Thoracic aorta (tissue), 2 donors: Measurements from ENCODE around the gene PTPRN2. TPM values are rescaled to one million over a fixed set of nuclear protein-coding genes. Genes with fewer than 3 reads are reported as not detected.

ENCODE experiments used
- ATAC-seq: fragments of 150-250 bp; one replicate; pipeline ENCODE4 v1.8.0; 2017; ENCODE audit warnings: low read depth; ENCODE audit not compliant: insufficient number of reproducible peaks, low FRiP score
- DNase-seq: peaks from one replicate; pipeline ENCODE4 v3.0.0-alpha.2; 2020; ENCODE audit warnings: low spot score
- H3K27ac ChIP-seq, 2 donors: fragments of 200-600 bp; sonication (generic); 1 replicate in 1 of 2; 2 replicates in 1 of 2; pipeline ENCODE4 v1.5.1; 2016; ENCODE audit warnings: mild to moderate bottlenecking in 2 of 2, moderate library complexity in 2 of 2
- H3K27me3 ChIP-seq: fragments of 200-600 bp; sonication (generic); replicated peaks from 2 replicates; pipeline ENCODE4 v1.6.0; 2016; ENCODE audit warnings: mild to moderate bottlenecking; ENCODE audit not compliant: insufficient read depth
- H3K36me3 ChIP-seq: fragments of 200-600 bp; sonication (generic); one replicate; pipeline ENCODE4 v1.5.1; 2016
- H3K4me1 ChIP-seq, 2 donors: fragments of 200-600 bp; sonication (generic); 1 replicate in 1 of 2; 2 replicates in 1 of 2; pipeline versions ENCODE4 v1.5.1 to v1.6.0; 2016; ENCODE audit warnings: low read depth in 2 of 2, mild to moderate bottlenecking in 1 of 2; ENCODE audit not compliant: control insufficient read depth in 1 of 2
- H3K4me3 ChIP-seq: fragments of 200-600 bp; sonication (generic); 2 replicates; pipeline ENCODE4 v1.5.1; 2016; ENCODE audit warnings: mild to moderate bottlenecking
- H3K9me3 ChIP-seq: fragments of 200-600 bp; sonication (generic); 2 replicates; pipeline ENCODE4 v1.5.1; 2016
- total RNA-seq, 2 donors: library from RNA; depleted of rRNA; stranded (reverse); fragments of >200 nt; gene quantifications; one replicate each; pipeline versions ENCODE4 v1.1.0 to v1.2.3, GENCODE V29; 2016
- TF ChIP-seq, protein P1 (sequence below): fragments of 200-600 bp; sonication (generic); IDR thresholded peaks from one replicate; pipeline ENCODE4 v1.5.1; 2019; ENCODE audit warnings: antibody characterized with exemption

The PTPRN2 gene
- total RNA-seq, 2 donors from 2014 or later: 2.2 to 3.1 TPM

DNA sequence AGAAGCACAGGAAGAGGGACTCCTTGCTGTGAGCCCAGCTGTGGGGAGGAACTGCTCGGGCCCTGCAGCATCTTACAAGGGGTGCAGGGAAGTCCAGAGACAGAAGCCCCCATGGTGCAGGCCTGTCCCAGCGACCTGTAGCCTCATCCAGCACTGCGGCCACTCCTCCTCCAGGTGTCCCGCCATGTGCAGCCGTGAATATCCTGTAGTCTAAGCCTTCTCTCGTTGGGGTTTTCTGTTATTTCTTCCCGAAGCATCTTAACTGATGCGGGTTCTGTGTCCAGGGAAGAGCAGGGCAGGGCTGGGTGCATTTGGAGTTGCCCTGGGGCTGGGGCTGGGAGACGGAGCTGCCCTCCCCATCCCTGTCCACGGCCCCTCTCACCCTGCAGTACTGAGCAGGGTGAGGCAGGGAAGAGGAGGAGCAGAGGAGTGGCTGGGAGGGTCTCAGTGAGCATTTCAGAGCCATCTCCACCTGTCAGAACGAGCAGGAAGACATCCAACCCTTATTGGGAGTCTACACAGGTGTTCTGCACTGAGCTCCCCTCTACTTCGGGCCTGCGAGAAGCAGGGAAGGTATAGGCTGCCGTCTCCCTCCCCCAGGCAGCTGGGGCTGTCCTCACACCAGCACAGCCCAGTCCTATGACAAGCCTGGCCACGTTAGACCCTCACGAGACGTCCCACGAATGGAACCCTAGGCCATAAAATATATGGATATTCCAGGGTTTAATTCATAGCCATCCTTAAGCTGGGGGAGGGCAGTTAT, 756.3 kb downstream of the PTPRN2 start:
- ATAC-seq (no peak), DNase-seq (no peak)
- H3K27me3 ChIP-seq: no peaks in the 10 kb centered on the region
- no peak overlapping the region for H3K4me3 ChIP-seq
- no peaks in the 10 kb centered on the region for H3K9me3 ChIP-seq
- no peak overlapping the region for H3K27ac ChIP-seq
- H3K36me3 ChIP-seq: no peaks in the 10 kb centered on the region
- H3K4me1 ChIP-seq: no peaks in the 10 kb centered on the region
- TF ChIP-seq, protein P1, sequence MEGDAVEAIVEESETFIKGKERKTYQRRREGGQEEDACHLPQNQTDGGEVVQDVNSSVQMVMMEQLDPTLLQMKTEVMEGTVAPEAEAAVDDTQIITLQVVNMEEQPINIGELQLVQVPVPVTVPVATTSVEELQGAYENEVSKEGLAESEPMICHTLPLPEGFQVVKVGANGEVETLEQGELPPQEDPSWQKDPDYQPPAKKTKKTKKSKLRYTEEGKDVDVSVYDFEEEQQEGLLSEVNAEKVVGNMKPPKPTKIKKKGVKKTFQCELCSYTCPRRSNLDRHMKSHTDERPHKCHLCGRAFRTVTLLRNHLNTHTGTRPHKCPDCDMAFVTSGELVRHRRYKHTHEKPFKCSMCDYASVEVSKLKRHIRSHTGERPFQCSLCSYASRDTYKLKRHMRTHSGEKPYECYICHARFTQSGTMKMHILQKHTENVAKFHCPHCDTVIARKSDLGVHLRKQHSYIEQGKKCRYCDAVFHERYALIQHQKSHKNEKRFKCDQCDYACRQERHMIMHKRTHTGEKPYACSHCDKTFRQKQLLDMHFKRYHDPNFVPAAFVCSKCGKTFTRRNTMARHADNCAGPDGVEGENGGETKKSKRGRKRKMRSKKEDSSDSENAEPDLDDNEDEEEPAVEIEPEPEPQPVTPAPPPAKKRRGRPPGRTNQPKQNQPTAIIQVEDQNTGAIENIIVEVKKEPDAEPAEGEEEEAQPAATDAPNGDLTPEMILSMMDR: no peak

DNA sequence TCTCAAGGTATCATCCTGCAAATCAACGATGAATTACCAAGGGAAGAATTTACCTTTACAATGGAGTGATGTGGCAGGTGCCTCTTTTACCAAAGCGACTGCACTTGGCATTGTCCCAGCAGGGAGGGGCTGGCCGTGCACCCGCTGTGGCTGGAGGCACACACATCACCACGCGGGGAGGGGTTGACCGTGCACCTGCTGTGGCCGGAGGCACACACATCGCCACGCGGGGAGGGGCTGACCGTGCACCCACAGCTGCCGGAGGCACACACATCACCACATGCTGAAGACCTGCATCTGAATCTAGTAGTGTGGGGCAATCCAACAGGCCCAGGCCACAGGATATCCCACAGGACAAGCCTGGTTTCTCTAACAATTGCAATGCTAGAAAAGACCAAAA, 757.3 kb downstream of the PTPRN2 start:
- no peaks in the 10 kb centered on the region for H3K27me3 ChIP-seq
- H3K9me3 ChIP-seq: no peaks in the 10 kb centered on the region
- ATAC-seq (no peak), DNase-seq (no peak)
- no peaks in the 10 kb centered on the region for H3K36me3 ChIP-seq
- TF ChIP-seq, protein P1: no peak
- H3K4me3 ChIP-seq: no peak overlapping the region
- H3K27ac ChIP-seq: no peak overlapping the region
- no peaks in the 10 kb centered on the region for H3K4me1 ChIP-seq

DNA sequence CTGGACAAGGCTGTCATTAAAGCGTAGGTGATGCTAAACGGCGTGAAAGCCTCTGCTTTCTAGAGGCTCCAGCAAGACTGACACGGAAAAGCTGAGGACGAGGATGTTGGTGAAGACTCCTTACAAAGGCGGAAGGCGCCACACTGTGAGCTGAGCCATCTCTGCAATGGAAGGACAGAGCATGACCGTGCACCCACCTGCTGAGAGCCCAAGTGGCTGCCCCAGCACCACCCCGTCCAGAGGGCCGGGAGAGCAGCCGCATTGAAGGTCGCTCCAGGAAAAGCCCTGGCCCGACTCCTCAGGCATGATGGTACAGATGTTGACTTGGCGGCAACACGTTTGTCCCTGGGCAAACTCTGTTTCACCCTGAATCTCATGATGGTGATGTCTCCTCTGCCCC, 758.1 kb downstream of the PTPRN2 start:
- Histone ChIP-seq H3K36me3 (no peaks in the 10 kb centered on the region), H3K9me3 (no peaks in the 10 kb centered on the region), H3K4me1 (no peaks in the 10 kb centered on the region), H3K27me3 (no peaks in the 10 kb centered on the region), H3K27ac (no peak overlapping the region), H3K4me3 (no peak overlapping the region)
- no peak for ATAC-seq
- no peak for DNase-seq
- TF ChIP-seq, protein P1: no peak

DNA sequence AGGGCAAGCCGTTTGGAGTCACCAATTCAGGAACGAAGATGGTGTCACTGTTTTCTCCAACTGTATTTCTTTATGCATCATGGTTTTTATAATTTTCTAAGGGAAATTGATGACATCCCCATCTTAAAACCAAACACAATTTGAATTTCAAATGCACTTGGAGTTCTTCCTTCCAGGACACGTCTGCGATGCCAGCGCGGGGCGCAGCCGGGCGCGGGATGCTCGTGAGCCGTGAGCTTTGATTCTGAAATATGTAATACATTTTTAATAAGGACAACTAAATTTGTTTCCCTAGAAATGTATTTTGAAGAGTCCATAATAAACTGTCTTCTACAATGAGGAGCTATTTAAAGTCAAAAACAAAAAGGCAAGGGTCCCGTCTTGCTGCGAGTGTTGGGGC, 758.7 kb downstream of the PTPRN2 start:
- Histone ChIP-seq H3K27ac (no peak overlapping the region), H3K9me3 (no peaks in the 10 kb centered on the region)

DNA sequence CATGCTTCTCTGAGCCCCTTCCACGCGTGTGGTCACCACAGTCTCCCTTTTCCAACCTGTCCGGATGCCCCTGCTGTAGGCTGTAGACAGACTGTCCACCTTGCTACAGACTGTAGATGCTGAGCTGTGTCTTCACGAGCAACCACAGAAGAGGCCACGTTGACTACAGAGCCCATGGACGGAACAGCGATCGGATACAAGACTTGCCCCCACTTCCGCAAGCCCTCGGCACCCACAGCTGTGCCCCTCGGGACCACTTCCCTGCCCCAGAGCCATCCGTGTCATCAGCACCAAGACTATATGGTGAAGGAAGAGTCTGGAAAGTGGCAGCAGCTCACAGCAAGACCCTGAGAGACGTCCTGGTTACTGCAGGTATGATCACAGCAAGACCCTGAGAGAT, 759.4 kb downstream of the PTPRN2 start:
- TF ChIP-seq, protein P1: no peak
- no peak overlapping the region for H3K4me3 ChIP-seq

More for the DNA sequence above, 758.7 kb downstream of the PTPRN2 start:
- DNase-seq (no peak), ATAC-seq (no peak)
- H3K27me3 ChIP-seq: no peaks in the 10 kb centered on the region
- H3K4me1 ChIP-seq: no peaks in the 10 kb centered on the region
- TF ChIP-seq, protein P1: no peak
- H3K4me3 ChIP-seq: no peak overlapping the region
- no peaks in the 10 kb centered on the region for H3K36me3 ChIP-seq

More for the DNA sequence above, 759.4 kb downstream of the PTPRN2 start:
- no peaks in the 10 kb centered on the region for H3K27me3 ChIP-seq
- DNase-seq (no peak), ATAC-seq (no peak)
- no peak overlapping the region for H3K27ac ChIP-seq
- no peaks in the 10 kb centered on the region for H3K36me3 ChIP-seq
- no peaks in the 10 kb centered on the region for H3K9me3 ChIP-seq
- no peaks in the 10 kb centered on the region for H3K4me1 ChIP-seq
